Cardiac fibroblast (primary cell): ENCODE measurements around the gene RXYLT1.
"Not testable (repeated sequence)": the region's sequence is repeated elsewhere in the genome, so short reads cannot be mapped to it uniquely, and the experiment has no call there.

Experiments used
- DNase-seq, 2 donors: peaks; one replicate each; pipeline versions ENCODE4 v3.0.0 to v3.0.0-alpha.2; 2010; ENCODE audit warnings: low read depth in 2 of 2
- H3K4me3 ChIP-seq, 2 donors: replicated peaks in 1 of 2; 1 replicate in 1 of 2; 2 replicates in 1 of 2; pipeline ENCODE4 v1.5.1; 2011; ENCODE audit warnings: low read depth in 2 of 2, low read length in 2 of 2, mild to moderate bottlenecking in 2 of 2, moderate library complexity in 1 of 2
- CTCF ChIP-seq: IDR thresholded peaks from one replicate; pipeline ENCODE4 v1.5.1; 2011; ENCODE audit warnings: low read depth, mild to moderate bottlenecking, low read length, inconsistent platforms

The RXYLT1 gene

GRCh38 chr12:63779498-63780481 is at the start of gene RXYLT1:
Gene RXYLT1, plus strand, starts transcription at chr12:63779909. Its CDS starts 52 bp downstream, at chr12:63779961.
- peak; percentile 80 to 84 for DNase-seq
- no peak for TF ChIP-seq CTCF
- peak within 1 kb of the TSS; percentile 80 to 85 for H3K4me3 ChIP-seq

- DNase-seq, H3K4me3 ChIP-seq: not testable (repeated sequence)
These were observed 46.9 kb upstream of the RXYLT1 start for GRCh38 chr12:63732779-63733178.

- not testable (repeated sequence) for H3K4me3 ChIP-seq, DNase-seq
These were observed 46.1 kb upstream of the RXYLT1 start for GRCh38 chr12:63733585-63733984.

GRCh38 chr12:63740551-63740950 is 39.2 kb upstream of the RXYLT1 start:
- not testable (repeated sequence) for H3K4me3 ChIP-seq, DNase-seq

- DNase-seq = peak in 1 of 2 donors; percentile 17
- not testable (repeated sequence) for H3K4me3 ChIP-seq
These were observed 38.3 kb upstream of the RXYLT1 start for GRCh38 chr12:63741431-63741830.

- not testable (repeated sequence) for H3K4me3 ChIP-seq
- peak in 1 of 2 donors; percentile 43 for DNase-seq
These were observed 35.6 kb upstream of the RXYLT1 start for GRCh38 chr12:63744110-63744509.

- H3K4me3 ChIP-seq, DNase-seq: not testable (repeated sequence)
These were observed 33.2 kb upstream of the RXYLT1 start for GRCh38 chr12:63746470-63746869.

- not testable (repeated sequence) for DNase-seq, H3K4me3 ChIP-seq
These were observed 32.6 kb upstream of the RXYLT1 start for GRCh38 chr12:63747136-63747535.

GRCh38 chr12:63747553-63747952 is 32.2 kb upstream of the RXYLT1 start:
- no peak overlapping the region for H3K4me3 ChIP-seq
- TF ChIP-seq CTCF = no peak
- DNase-seq = no peak

GRCh38 chr12:63752283-63752682 is 27.4 kb upstream of the RXYLT1 start:
- no peak for TF ChIP-seq CTCF
- no peak overlapping the region for H3K4me3 ChIP-seq
- no peak for DNase-seq
